PFSK-1 (cell line): Measurements from ENCODE around the gene ZFP57.

Experiments
- FOXP2 ChIP-seq: optimal IDR thresholded peaks from 2 replicates; pipeline ENCODE3; 2011; ENCODE audit warnings: borderline replicate concordance, control low read depth, inconsistent platforms; ENCODE audit not compliant: insufficient read depth; ENCODE audit errors: extremely low read length, extremely low read depth
- POLR2AphosphoS5 ChIP-seq: IDR thresholded peaks from 2 replicates; pipeline ENCODE4 v1.6.1; 2012; ENCODE audit warnings: low read depth, mild to moderate bottlenecking, control low read depth, low read length, moderate library complexity
- REST ChIP-seq, 2 experiments: IDR thresholded peaks; 2 replicates each; pipeline versions ENCODE4 v1.6.1 to v1.8.0; 2011 to 2012; ENCODE audit warnings: low read depth in 2 of 2, low read length in 2 of 2, control low read depth in 1 of 2, inconsistent platforms in 1 of 2, mild to moderate bottlenecking in 1 of 2, moderate library complexity in 1 of 2; ENCODE audit not compliant: insufficient read depth in 1 of 2
- SIN3A ChIP-seq: IDR thresholded peaks from 2 replicates; pipeline ENCODE4 v1.6.1; 2012; ENCODE audit warnings: mild to moderate bottlenecking, low read length, moderate library complexity, borderline replicate concordance; ENCODE audit not compliant: insufficient read depth
- TAF1 ChIP-seq: IDR thresholded peaks from 2 replicates; pipeline ENCODE4 v1.6.1; 2012; ENCODE audit warnings: low read length, control low read depth, borderline replicate concordance; ENCODE audit not compliant: insufficient read depth

Gene ZFP57

DNA sequence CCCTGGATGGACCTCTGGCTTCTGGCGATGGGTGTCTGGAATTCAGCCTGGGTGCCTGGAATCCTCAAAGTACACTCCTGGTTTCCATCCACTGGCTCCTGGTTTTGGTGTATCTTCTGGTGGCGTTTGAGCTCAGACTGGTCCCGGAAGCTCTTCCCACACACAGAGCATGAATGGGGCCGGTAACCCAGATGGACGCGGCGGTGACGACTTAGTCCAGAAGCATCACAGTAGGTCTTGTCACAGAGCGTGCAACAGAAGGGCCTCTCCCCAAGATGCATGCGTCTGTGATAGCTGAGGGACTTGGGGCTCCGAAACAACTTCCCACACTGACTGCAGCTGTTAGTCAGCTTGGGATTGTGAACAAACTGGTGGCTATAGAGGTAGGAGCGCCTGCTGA lies 7.8 kb downstream of the ZFP57 start:
- TF ChIP-seq SIN3A (no peak), FOXP2 (no peak), POLR2AphosphoS5 (no peak), REST (IDR thresholded peaks at IDR 0.05; ENCODE audit: insufficient read depth in 1 of 2, low read depth in 2 of 2, low read length in 2 of 2) (no peak), TAF1 (no peak)

- TF ChIP-seq SIN3A = no peak
- TF ChIP-seq FOXP2 = no peak
- TF ChIP-seq POLR2AphosphoS5 = no peak
- no peak for TF ChIP-seq REST (IDR thresholded peaks at IDR 0.05; ENCODE audit: insufficient read depth in 1 of 2, low read depth in 2 of 2, low read length in 2 of 2)
- no peak for TF ChIP-seq TAF1
Measured at GRCh38 chr6:29671026-29671425, 9.9 kb downstream of the ZFP57 start.

- TF ChIP-seq SIN3A = no peak
Measured at GRCh38 chr6:29667158-29667557, 13.8 kb downstream of the ZFP57 start.

DNA sequence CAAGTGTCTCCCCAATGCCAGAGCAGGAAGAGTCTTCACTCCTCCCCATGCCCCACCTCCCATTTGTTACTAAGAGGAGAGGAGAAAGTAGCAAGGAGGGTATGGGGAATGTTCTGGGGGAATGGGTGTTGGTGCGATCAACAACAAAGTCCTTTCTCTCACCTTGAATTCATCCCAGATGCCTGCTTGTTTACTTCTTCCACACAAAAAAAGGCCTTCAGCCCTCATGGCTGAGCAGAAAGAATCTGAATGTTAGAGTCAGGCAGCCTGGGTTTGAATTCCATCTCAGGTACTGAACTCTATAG lies 14.2 kb downstream of the ZFP57 start:
- no peak for TF ChIP-seq POLR2AphosphoS5
- TF ChIP-seq FOXP2 = no peak
- TF ChIP-seq REST (IDR thresholded peaks at IDR 0.05; ENCODE audit: insufficient read depth in 1 of 2, low read depth in 2 of 2, low read length in 2 of 2) = no peak
- no peak for TF ChIP-seq SIN3A
- TF ChIP-seq TAF1 = no peak

DNA sequence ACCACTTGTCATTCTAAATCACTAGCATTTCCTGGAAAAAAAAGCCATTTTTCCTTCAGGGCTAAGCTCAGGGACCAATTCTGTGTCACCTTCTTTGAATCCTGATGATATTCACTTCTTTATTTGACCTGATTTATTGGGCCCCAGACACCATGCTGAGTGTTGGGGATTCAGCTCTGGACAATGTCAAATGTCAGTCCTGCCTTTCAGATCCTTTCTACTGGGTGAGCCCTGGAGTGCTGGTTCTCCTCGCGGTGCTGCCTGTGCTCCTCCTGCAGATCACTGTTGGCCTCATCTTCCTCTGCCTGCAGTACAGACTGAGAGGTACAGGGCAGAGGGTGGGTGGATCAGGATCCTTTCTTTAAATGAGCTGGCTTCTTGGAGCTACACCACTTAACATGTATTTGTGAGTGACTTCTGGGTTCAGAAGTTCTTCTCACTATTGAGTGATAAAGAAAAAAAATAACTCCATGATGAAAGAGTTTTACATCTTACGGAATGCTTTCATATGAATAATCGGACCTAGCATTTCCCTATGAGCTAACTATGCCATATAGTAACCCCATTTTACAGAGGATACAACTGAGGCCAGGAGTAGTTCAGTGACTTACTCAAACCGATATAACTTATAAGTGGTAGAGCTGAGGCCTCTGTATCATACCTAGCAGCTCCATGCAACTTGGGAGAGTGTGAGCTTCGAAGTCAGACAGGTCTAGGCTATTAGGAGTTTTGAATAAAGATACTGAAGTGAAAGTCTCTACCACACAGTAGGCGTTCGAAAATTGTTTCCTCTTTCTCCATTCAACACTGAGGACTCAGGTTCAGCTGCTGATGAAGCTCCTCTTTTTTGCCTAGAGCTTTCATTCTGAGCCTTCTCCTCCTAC lies 14.8 kb downstream of the ZFP57 start:
- no peak for TF ChIP-seq TAF1

GRCh38 chr6:29663300-29664042 lies 17.5 kb downstream of the ZFP57 start:
- TF ChIP-seq TAF1 (no peak), REST (IDR thresholded peaks at IDR 0.05; ENCODE audit: insufficient read depth in 1 of 2, low read depth in 2 of 2, low read length in 2 of 2) (no peak), FOXP2 (no peak), POLR2AphosphoS5 (no peak), SIN3A (no peak)
